Measurements from ENCODE around the gene DNASE2. TPM values are rescaled to one million over a fixed set of nuclear protein-coding genes. Genes with fewer than 3 reads are reported as not detected.

Gene DNASE2
- polyA plus RNA-seq, 1 donor: 10.9 TPM

GRCh38 chr19:12886651-12886968 lies 5.4 kb upstream of the DNASE2 start:
- no peak for DNase-seq

GRCh38 chr19:12885749-12886650 lies 4.8 kb upstream of the DNASE2 start:
- no peak for DNase-seq

GRCh38 chr19:12884926-12885748 lies 3.9 kb upstream of the DNASE2 start:
- DNase-seq: peak; percentile 31

GRCh38 chr19:12884627-12884925 lies 3.3 kb upstream of the DNASE2 start:
- DNase-seq: no peak

- DNase-seq: no peak
Observed at GRCh38 chr19:12884202-12884601, 3.0 kb upstream of the DNASE2 start.

- no peak for DNase-seq
Observed at GRCh38 chr19:12882589-12882988, 1.3 kb upstream of the DNASE2 start.

GRCh38 chr19:12880551-12881171 lies 588 bp downstream of the DNASE2 start:
- DNase-seq: no peak

- DNase-seq: no peak
Observed at GRCh38 chr19:12875086-12875485, 6.2 kb downstream of the DNASE2 start.

- no peak for DNase-seq
Observed at GRCh38 chr19:12873891-12874745, 7.1 kb downstream of the DNASE2 start.

- DNase-seq: no peak
Observed at GRCh38 chr19:12872941-12873890, 8.0 kb downstream of the DNASE2 start.

GRCh38 chr19:12872255-12872654 lies 9.0 kb downstream of the DNASE2 start:
- DNase-seq: no peak

GRCh38 chr19:12871681-12872080 lies 9.6 kb downstream of the DNASE2 start:
- no peak for DNase-seq

GRCh38 chr19:12868540-12869112 lies 12.6 kb downstream of the DNASE2 start:
- no peak for DNase-seq

- peak; percentile 74 for DNase-seq
Observed at GRCh38 chr19:12867120-12868099, 13.8 kb downstream of the DNASE2 start.

GRCh38 chr19:12866416-12867119 lies 14.7 kb downstream of the DNASE2 start:
- no peak for DNase-seq

GRCh38 chr19:12865746-12866415 lies 15.4 kb downstream of the DNASE2 start:
- DNase-seq: no peak

- DNase-seq: no peak
Observed at GRCh38 chr19:12864721-12865715, 16.2 kb downstream of the DNASE2 start.
